ENCODE data around the gene OXTR. TPM values are rescaled to one million over a fixed set of nuclear protein-coding genes. Genes with fewer than 3 reads are reported as not detected.

The OXTR gene
- total RNA-seq, 1 experiment from 2014 or later: 4.6 TPM

GRCh38 chr3:8777201-8777977 is 8.0 kb upstream of the OXTR start:
- no peak overlapping the region for H3K4me3 ChIP-seq (ENCODE audit: low read depth, low read length)
- BruUV-seq (replicated peaks): no TSS peak
- no peaks in the 10 kb centered on the region for H3K36me3 ChIP-seq (ENCODE audit: control insufficient read depth, insufficient read depth, low read length)
- H3K4me1 ChIP-seq: no peaks in the 10 kb centered on the region
- ChIA-PET CTCF (interaction anchor here (1.4 kb wide), 1 partner anchor 8 kb away, joined by 6 read pairs; the partner anchor contains the start of gene OXTR), POLR2A (no interaction called here)
- Mint-ChIP-seq H3K27ac (ENCODE audit: unreplicated experiment) (no peak overlapping the region), H3K27me3 (ENCODE audit: insufficient read depth, unreplicated experiment) (peaks cover 2% of the 10 kb centered on the region), H3K9me3 (ENCODE audit: unreplicated experiment) (no peaks in the 10 kb centered on the region), H3K4me1 (ENCODE audit: low read depth, unreplicated experiment) (no peaks in the 10 kb centered on the region), H3K36me3 (ENCODE audit: insufficient read depth, unreplicated experiment) (no peaks in the 10 kb centered on the region), H3K4me3 (ENCODE audit: unreplicated experiment) (no peak overlapping the region)
- H3K27me3 ChIP-seq (replicated peaks; ENCODE audit: control insufficient read depth, insufficient read depth, low read length): no peaks in the 10 kb centered on the region
- intact Hi-C loops (cut with micrococcal nuclease; ENCODE audit: unreplicated experiment): no loop called here
- DNase-seq: no peak
- no peaks in the 10 kb centered on the region for H3K9me3 ChIP-seq
- TF ChIP-seq CTCF (IDR thresholded peaks at IDR 0.05; ENCODE audit: insufficient read depth in 1 of 2, low read depth in 1 of 2, low read length in 1 of 2, severe bottlenecking in 1 of 2, unreplicated experiment in 1 of 2): no peak

DNA sequence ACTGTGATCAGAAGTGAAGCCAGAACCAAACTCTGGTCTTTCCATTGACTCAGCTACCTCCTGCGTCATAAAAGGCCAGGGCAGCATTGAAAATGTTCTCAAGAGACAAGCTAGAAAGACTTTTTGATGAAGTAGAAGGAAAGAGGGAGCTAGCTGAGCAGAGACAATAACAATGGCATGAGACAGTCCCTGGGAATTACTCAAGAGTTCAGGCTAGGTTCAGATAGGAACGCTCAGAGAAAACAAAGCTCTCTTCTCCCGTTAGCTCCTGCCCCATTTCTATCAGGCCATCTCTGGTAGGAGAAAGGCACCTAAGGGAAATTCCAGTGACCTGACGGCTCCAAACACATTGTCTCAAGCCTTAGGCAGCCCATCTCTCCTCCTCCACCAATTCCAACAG is 7.0 kb upstream of the OXTR start:
- Mint-ChIP-seq H3K4me3 (ENCODE audit: unreplicated experiment) (no peak overlapping the region), H3K27ac (ENCODE audit: unreplicated experiment) (no peak overlapping the region), H3K27me3 (ENCODE audit: insufficient read depth, unreplicated experiment) (peaks cover 2% of the 10 kb centered on the region), H3K4me1 (ENCODE audit: low read depth, unreplicated experiment) (no peaks in the 10 kb centered on the region), H3K36me3 (ENCODE audit: insufficient read depth, unreplicated experiment) (no peaks in the 10 kb centered on the region), H3K9me3 (ENCODE audit: unreplicated experiment) (no peaks in the 10 kb centered on the region)
- intact Hi-C loops (cut with micrococcal nuclease; ENCODE audit: unreplicated experiment): no loop called here
- ChIA-PET POLR2A (no interaction called here), CTCF (no interaction called here)
- Histone ChIP-seq H3K4me1 (no peaks in the 10 kb centered on the region), H3K9me3 (no peaks in the 10 kb centered on the region), H3K36me3 (ENCODE audit: control insufficient read depth, insufficient read depth, low read length) (no peaks in the 10 kb centered on the region), H3K4me3 (ENCODE audit: low read depth, low read length) (no peak overlapping the region), H3K27me3 (replicated peaks; ENCODE audit: control insufficient read depth, insufficient read depth, low read length) (no peaks in the 10 kb centered on the region)
- no peak for TF ChIP-seq CTCF (IDR thresholded peaks at IDR 0.05; ENCODE audit: insufficient read depth in 1 of 2, low read depth in 1 of 2, low read length in 1 of 2, severe bottlenecking in 1 of 2, unreplicated experiment in 1 of 2)
- DNase-seq: no peak
- BruUV-seq (replicated peaks): no TSS peak

- H3K27me3 ChIP-seq (replicated peaks; ENCODE audit: control insufficient read depth, insufficient read depth, low read length): no peaks in the 10 kb centered on the region
- no peaks in the 10 kb centered on the region for H3K36me3 Mint-ChIP-seq (ENCODE audit: insufficient read depth, unreplicated experiment)
- peaks cover 2% of the 10 kb centered on the region for H3K27me3 Mint-ChIP-seq (ENCODE audit: insufficient read depth, unreplicated experiment)
- no peak overlapping the region for H3K4me3 ChIP-seq (ENCODE audit: low read depth, low read length)
- no TSS peak for BruUV-seq (replicated peaks)
- CTCF ChIA-PET: no interaction called here
- no peak overlapping the region for H3K27ac Mint-ChIP-seq (ENCODE audit: unreplicated experiment)
- H3K9me3 Mint-ChIP-seq (ENCODE audit: unreplicated experiment): no peaks in the 10 kb centered on the region
- POLR2A ChIA-PET: no interaction called here
- no peaks in the 10 kb centered on the region for H3K9me3 ChIP-seq
- H3K4me1 ChIP-seq: no peaks in the 10 kb centered on the region
- no peak for TF ChIP-seq CTCF (IDR thresholded peaks at IDR 0.05; ENCODE audit: insufficient read depth in 1 of 2, low read depth in 1 of 2, low read length in 1 of 2, severe bottlenecking in 1 of 2, unreplicated experiment in 1 of 2)
- intact Hi-C loops (cut with micrococcal nuclease; ENCODE audit: unreplicated experiment): no loop called here
- no peaks in the 10 kb centered on the region for H3K36me3 ChIP-seq (ENCODE audit: control insufficient read depth, insufficient read depth, low read length)
- no peaks in the 10 kb centered on the region for H3K4me1 Mint-ChIP-seq (ENCODE audit: low read depth, unreplicated experiment)
- no peak for DNase-seq
- no peak overlapping the region for H3K4me3 Mint-ChIP-seq (ENCODE audit: unreplicated experiment)
Measured at GRCh38 chr3:8775602-8776001, 6.2 kb upstream of the OXTR start.
